ENCODE data around the gene DBF4B. TPM values are rescaled to one million over a fixed set of nuclear protein-coding genes. Genes with fewer than 3 reads are reported as not detected.
"Not testable (repeated sequence)": the region's sequence is repeated elsewhere in the genome, so short reads cannot be mapped to it uniquely, and the experiment has no call there.

DBF4B gene
- total RNA-seq, 1 donor from 2014 or later = 16.4 TPM

- Mint-ChIP-seq H3K27ac (ENCODE audit: unreplicated experiment) (no peak overlapping the region), H3K36me3 (ENCODE audit: low read depth, unreplicated experiment) (peaks cover 17% of the 10 kb centered on the region), H3K9me3 (ENCODE audit: unreplicated experiment) (no peaks in the 10 kb centered on the region), H3K27me3 (ENCODE audit: unreplicated experiment) (peaks cover 1% of the 10 kb centered on the region), H3K4me3 (ENCODE audit: unreplicated experiment) (no peak overlapping the region), H3K4me1 (ENCODE audit: unreplicated experiment) (peaks cover 16% of the 10 kb centered on the region)
- DNase-seq (ENCODE audit: low spot score) = no peak
- no peak for TF ChIP-seq CTCF (IDR thresholded peaks at IDR 0.05; ENCODE audit: unreplicated experiment)
Measured at GRCh38 chr17:44752953-44753861, 44.7 kb downstream of the DBF4B start.

GRCh38 chr17:44754276-44754675 is 45.8 kb downstream of the DBF4B start:
- TF ChIP-seq CTCF (IDR thresholded peaks at IDR 0.05; ENCODE audit: unreplicated experiment) = no peak
- peaks cover 17% of the 10 kb centered on the region for H3K36me3 Mint-ChIP-seq (ENCODE audit: low read depth, unreplicated experiment)
- no peaks in the 10 kb centered on the region for H3K9me3 Mint-ChIP-seq (ENCODE audit: unreplicated experiment)
- peaks cover 16% of the 10 kb centered on the region for H3K4me1 Mint-ChIP-seq (ENCODE audit: unreplicated experiment)
- no peak overlapping the region for H3K27ac Mint-ChIP-seq (ENCODE audit: unreplicated experiment)
- H3K27me3 Mint-ChIP-seq (ENCODE audit: unreplicated experiment) = peaks cover 2% of the 10 kb centered on the region
- H3K4me3 Mint-ChIP-seq (ENCODE audit: unreplicated experiment) = no peak overlapping the region
- DNase-seq (ENCODE audit: low spot score) = no peak

GRCh38 chr17:44755180-44755579 is 46.7 kb downstream of the DBF4B start:
- DNase-seq (ENCODE audit: low spot score); H3K27me3 Mint-ChIP-seq (ENCODE audit: unreplicated experiment); H3K9me3 Mint-ChIP-seq (ENCODE audit: unreplicated experiment); H3K4me3 Mint-ChIP-seq (ENCODE audit: unreplicated experiment); H3K27ac Mint-ChIP-seq (ENCODE audit: unreplicated experiment): not testable (repeated sequence)
- H3K36me3 Mint-ChIP-seq (ENCODE audit: low read depth, unreplicated experiment) = peaks cover 14% of the 10 kb centered on the region
- peaks cover 16% of the 10 kb centered on the region for H3K4me1 Mint-ChIP-seq (ENCODE audit: unreplicated experiment)

GRCh38 chr17:44757045-44757917 is 48.8 kb downstream of the DBF4B start:
- TF ChIP-seq CTCF (IDR thresholded peaks at IDR 0.05; ENCODE audit: unreplicated experiment) = no peak
- Mint-ChIP-seq H3K4me1 (ENCODE audit: unreplicated experiment) (no peaks in the 10 kb centered on the region), H3K4me3 (ENCODE audit: unreplicated experiment) (no peak overlapping the region), H3K36me3 (ENCODE audit: low read depth, unreplicated experiment) (no peaks in the 10 kb centered on the region), H3K27me3 (ENCODE audit: unreplicated experiment) (peaks cover 6% of the 10 kb centered on the region), H3K9me3 (ENCODE audit: unreplicated experiment) (no peaks in the 10 kb centered on the region), H3K27ac (ENCODE audit: unreplicated experiment) (no peak overlapping the region)
- DNase-seq (ENCODE audit: low spot score) = no peak

- no peak for TF ChIP-seq CTCF (IDR thresholded peaks at IDR 0.05; ENCODE audit: unreplicated experiment)
Measured at GRCh38 chr17:44757918-44758413, 49.5 kb downstream of the DBF4B start.

More at GRCh38 chr17:44757918-44758413, 49.5 kb downstream of the DBF4B start:
- peak overlapping the region; percentile 62 for H3K4me3 Mint-ChIP-seq (ENCODE audit: unreplicated experiment)
- no peak for DNase-seq (ENCODE audit: low spot score)
- H3K4me1 Mint-ChIP-seq (ENCODE audit: unreplicated experiment) = no peaks in the 10 kb centered on the region
- H3K36me3 Mint-ChIP-seq (ENCODE audit: low read depth, unreplicated experiment) = no peaks in the 10 kb centered on the region
- H3K9me3 Mint-ChIP-seq (ENCODE audit: unreplicated experiment) = no peaks in the 10 kb centered on the region
- H3K27ac Mint-ChIP-seq (ENCODE audit: unreplicated experiment) = no peak overlapping the region
- peaks cover 6% of the 10 kb centered on the region for H3K27me3 Mint-ChIP-seq (ENCODE audit: unreplicated experiment)

Data from endothelial cell (in vitro differentiated cells).